ENCODE measurements around the gene TMEM239. TPM values are rescaled to one million over a fixed set of nuclear protein-coding genes. Genes with fewer than 3 reads are reported as not detected.

Gene TMEM239
- total and polyA plus RNA-seq, 2 of the 8 experiments (the other 6 are each of a cell fraction or from before 2014, with no cell fraction given) = not detected

DNA sequence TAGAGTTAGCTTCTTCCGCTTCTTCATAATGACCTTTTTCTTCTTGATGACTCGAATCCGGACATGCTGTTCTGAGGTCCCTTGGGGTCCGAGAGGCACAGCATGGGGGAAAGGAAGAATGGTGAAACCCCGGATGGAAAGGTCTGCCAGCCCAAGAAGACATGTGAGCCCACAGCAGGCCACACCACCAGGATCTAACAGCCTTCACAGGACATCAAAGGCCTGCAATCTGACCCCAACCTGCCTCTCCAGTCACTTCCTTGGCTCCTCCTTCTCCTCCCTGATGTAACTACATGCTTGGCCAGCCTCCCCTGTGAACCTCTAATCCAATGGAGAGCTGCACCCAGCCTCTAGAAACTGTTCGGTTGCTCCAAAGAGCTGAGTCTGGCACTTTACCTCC is 17.4 kb upstream of the TMEM239 start (continued):
- TF ChIP-seq TAF7 (optimal IDR thresholded peaks at IDR 0.05; ENCODE audit: borderline replicate concordance, low read depth, low read length) (no peak), TAF1 (IDR thresholded peaks at IDR 0.05; ENCODE audit: low read depth, low read length) (no peak)

Data from H1 (cell line).